ENCODE results near the gene ZNF581.

The ZNF581 gene

DNA sequence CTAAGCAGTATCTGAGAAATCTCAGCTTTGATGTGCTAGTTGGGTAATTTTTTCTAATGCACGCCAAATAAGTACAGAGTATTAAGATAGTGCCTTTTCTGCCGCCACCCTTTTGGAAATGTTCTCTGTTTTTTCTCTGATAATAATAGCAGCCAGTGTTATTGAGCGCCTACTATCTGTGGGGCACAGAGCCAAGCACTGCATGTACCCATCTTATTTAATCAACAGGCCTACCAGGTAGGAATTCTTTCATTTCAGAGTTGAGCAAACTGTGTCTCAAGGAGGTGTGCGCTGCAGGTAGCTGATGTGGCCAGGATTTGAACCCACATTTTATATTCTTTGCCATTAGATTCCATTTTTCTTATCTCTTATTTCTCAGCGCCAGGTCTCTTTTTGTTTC lies 32.9 kb downstream of the ZNF581 start:
- no peaks in the 10 kb centered on the region for H3K9me3 ChIP-seq (ENCODE audit: severe bottlenecking)
- no peak overlapping the region; the same call in 1 of the 2 replicates for H3K4me3 ChIP-seq (ENCODE audit: low read depth, low read length)
- H3K27me3 ChIP-seq (ENCODE audit: insufficient read depth, low read depth, severe bottlenecking), result no peaks in the 10 kb centered on the region
- TF ChIP-seq, protein P1, sequence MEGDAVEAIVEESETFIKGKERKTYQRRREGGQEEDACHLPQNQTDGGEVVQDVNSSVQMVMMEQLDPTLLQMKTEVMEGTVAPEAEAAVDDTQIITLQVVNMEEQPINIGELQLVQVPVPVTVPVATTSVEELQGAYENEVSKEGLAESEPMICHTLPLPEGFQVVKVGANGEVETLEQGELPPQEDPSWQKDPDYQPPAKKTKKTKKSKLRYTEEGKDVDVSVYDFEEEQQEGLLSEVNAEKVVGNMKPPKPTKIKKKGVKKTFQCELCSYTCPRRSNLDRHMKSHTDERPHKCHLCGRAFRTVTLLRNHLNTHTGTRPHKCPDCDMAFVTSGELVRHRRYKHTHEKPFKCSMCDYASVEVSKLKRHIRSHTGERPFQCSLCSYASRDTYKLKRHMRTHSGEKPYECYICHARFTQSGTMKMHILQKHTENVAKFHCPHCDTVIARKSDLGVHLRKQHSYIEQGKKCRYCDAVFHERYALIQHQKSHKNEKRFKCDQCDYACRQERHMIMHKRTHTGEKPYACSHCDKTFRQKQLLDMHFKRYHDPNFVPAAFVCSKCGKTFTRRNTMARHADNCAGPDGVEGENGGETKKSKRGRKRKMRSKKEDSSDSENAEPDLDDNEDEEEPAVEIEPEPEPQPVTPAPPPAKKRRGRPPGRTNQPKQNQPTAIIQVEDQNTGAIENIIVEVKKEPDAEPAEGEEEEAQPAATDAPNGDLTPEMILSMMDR (IDR thresholded peaks at IDR 0.05; ENCODE audit: low read depth, low read length), result no peak
- no peak for DNase-seq
- peaks cover 76% of the 10 kb centered on the region for H3K36me3 ChIP-seq
- no peak overlapping the region for H3K27ac ChIP-seq

DNA sequence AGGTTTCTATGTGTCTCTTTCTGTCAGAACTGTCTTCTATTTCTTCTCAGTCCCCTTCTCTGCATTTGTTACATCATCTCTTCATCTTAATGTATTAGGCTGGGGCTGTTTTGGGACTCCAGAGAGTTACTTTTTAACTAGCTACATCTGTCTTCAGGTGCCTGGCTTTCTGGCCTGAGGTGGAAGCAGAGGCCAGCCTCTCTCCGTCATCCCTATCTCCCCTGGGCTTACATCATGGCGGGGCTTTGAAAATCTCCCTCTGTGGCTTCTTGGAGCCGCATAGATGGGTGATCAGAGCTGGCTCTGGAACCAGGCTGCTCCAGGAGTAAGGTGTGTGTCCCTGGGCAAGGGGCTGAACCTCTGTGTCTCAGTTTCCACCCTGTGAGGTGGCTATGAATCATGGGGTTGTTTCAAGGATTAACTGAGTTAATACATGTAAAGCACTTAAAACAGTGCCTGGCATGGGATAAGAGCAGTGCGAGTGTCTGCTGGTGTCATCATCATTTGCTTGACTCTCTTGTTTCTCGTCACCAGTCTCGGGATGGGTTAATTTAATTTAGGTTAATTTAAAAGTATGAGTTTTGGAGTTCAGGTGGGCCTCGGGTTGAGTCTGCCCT lies 33.5 kb downstream of the ZNF581 start:
- H3K27me3 ChIP-seq (ENCODE audit: insufficient read depth, low read depth, severe bottlenecking), result no peaks in the 10 kb centered on the region
- H3K27ac ChIP-seq, result no peak overlapping the region
- TF ChIP-seq, protein P1 (IDR thresholded peaks at IDR 0.05; ENCODE audit: low read depth, low read length), result no peak
- no peak for DNase-seq
- H3K4me3 ChIP-seq (ENCODE audit: low read depth, low read length), result no peak overlapping the region
- H3K9me3 ChIP-seq (ENCODE audit: severe bottlenecking), result no peaks in the 10 kb centered on the region
- H3K36me3 ChIP-seq, result peaks cover 76% of the 10 kb centered on the region

DNA sequence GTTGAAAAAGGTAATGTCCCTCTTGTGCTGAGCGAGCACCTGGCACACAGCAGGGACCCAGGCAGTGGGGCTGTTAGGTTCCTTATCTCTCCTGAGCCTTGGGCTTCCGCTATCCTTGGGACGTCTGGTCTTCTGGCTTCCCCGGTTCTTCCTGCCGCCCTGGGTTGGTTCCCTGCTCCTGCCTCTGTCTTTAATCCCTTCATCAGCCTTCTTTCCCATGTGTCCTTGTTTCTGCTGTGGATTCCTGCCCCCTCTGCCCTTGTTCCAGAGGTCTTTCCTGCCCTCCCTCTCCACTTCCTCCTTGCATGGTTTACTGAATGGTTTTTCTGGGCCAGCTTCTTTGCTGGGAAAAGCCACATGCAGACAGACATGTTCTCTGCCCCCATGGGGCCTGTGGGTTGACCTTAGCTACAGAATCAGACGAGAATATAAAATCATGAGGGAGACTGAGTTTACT lies 34.2 kb downstream of the ZNF581 start:
- DNase-seq, result no peak
- H3K27ac ChIP-seq, result no peak overlapping the region
- no peaks in the 10 kb centered on the region for H3K27me3 ChIP-seq (ENCODE audit: insufficient read depth, low read depth, severe bottlenecking)
- H3K9me3 ChIP-seq (ENCODE audit: severe bottlenecking), result no peaks in the 10 kb centered on the region
- peaks cover 77% of the 10 kb centered on the region for H3K36me3 ChIP-seq
- no peak overlapping the region for H3K4me3 ChIP-seq (ENCODE audit: low read depth, low read length)
- TF ChIP-seq, protein P1 (IDR thresholded peaks at IDR 0.05; ENCODE audit: low read depth, low read length), result no peak

DNA sequence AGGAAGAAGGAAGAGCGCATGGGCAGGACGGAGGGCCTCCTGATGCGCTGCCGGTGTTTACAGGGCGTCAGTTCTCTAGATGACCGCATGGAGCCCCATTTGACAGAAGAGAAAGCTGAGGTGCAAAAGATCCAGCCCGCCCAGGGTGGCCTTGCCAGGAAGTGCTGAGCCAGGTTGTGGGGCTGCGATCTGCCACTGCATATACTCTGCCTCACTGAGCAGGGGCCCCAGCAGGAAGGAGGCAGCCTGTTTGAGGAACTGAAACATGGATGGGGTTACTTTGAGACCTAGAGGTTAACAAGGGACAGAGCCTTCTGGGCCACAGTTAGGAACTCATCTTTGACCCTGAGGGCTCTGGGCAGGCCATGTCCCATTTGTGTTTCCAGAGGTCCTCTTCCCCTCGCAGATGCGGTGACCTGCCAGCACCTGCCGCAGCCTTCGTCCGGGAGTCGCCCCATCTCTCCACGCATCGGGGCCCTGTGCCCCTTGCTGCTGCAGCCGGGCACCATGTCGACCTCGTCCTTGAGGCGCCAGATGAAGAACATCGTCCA lies 34.7 kb downstream of the ZNF581 start:
- no peaks in the 10 kb centered on the region for H3K27me3 ChIP-seq (ENCODE audit: insufficient read depth, low read depth, severe bottlenecking)
- DNase-seq, result no peak
- H3K27ac ChIP-seq, result no peak overlapping the region
- no peaks in the 10 kb centered on the region for H3K9me3 ChIP-seq (ENCODE audit: severe bottlenecking)
- TF ChIP-seq, protein P1 (IDR thresholded peaks at IDR 0.05; ENCODE audit: low read depth, low read length), result no peak
- H3K36me3 ChIP-seq, result peaks cover 78% of the 10 kb centered on the region
- no peak overlapping the region for H3K4me3 ChIP-seq (ENCODE audit: low read depth, low read length)

DNA sequence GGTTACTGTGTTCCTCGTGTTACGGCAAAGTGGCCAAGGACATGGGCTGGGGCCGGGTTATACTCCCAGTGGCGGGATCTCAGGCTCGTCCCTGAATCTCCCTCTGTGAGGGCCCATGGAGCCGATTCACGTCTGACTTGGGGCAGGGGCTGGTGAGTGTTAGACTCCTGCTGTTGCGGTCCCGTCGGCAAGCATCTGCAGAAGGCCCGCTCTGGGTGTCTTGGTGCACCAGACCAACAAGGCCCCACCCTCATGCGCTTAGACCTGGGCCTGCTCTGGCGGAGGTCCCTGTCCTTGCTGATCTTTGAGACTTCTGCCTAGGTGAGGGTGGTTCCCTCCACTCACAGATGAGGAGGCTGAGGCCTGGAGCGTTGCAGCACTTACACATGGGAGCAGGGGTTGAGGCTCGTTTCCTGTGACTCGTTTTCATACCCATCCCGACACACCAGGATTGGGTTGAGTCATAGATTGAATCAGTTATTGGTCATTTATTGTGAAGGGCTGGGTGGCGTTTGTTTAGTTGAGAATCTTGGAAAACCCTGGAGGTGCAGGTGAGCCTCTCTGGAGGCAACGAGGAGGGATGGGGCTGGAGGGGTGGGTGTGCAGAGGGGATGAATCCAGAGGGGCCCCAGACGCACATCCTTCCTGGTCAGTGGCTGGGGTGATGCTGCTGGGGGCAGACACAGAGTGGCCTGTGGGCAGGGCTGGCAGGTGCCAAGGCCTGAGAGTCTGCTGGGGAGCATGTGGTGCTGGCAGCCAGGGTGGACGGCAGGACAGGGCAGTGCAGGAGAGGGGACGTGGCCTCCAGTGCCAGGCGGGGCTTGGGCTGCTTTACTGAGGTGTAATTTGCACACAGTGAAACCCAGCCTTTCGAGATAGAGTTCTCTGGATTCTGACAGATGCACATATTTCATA lies 36.2 kb downstream of the ZNF581 start:
- Histone ChIP-seq H3K27ac (no peak overlapping the region), H3K27me3 (ENCODE audit: insufficient read depth, low read depth, severe bottlenecking) (no peaks in the 10 kb centered on the region), H3K36me3 (peaks cover 75% of the 10 kb centered on the region), H3K4me3 (ENCODE audit: low read depth, low read length) (no peak overlapping the region), H3K9me3 (ENCODE audit: severe bottlenecking) (no peaks in the 10 kb centered on the region)
- DNase-seq, result no peak
- TF ChIP-seq, protein P1 (IDR thresholded peaks at IDR 0.05; ENCODE audit: low read depth, low read length), result no peak

Data from WERI-Rb-1 (cell line).